Retinal pigment epithelial cell (primary cell): Measurements from ENCODE around the gene TMPRSS3.
"Not testable (repeated sequence)": the region's sequence is repeated elsewhere in the genome, so short reads cannot be mapped to it uniquely, and the experiment has no call there.

Source experiments
- DNase-seq: peaks from one replicate; pipeline ENCODE4 v3.0.0-alpha.2; 2010; ENCODE audit warnings: low read depth
- H3K4me3 ChIP-seq: 2 replicates; pipeline ENCODE4 v1.5.1; 2011; ENCODE audit warnings: mild to moderate bottlenecking, low read length, control low read depth, moderate library complexity
- TF ChIP-seq, protein P1 (sequence below): conservative IDR thresholded peaks from 2 replicates; pipeline ENCODE4 v1.5.1; 2011; ENCODE audit warnings: low read depth, low read length, control low read depth, inconsistent platforms

TMPRSS3 gene

DNA sequence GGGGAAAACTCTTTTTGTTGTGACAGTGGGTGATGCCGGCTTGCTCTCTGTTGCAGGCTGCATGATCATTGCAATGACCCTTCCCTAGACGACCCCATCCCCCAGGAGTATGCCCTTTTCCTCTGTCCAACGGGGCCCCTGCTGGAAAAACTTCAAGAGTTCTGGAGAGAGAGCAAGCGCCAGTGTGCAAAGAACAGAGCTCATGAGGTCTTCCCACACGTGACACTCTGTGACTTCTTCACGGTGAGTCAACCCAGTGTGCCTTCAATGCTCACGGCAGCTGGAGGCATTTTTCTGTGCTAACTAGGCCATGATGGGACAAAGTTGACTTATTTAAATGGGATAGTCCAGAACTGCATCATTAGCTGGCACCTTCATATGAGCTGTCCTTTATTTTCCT lies 13.5 kb upstream of the TMPRSS3 start:
- TF ChIP-seq, protein P1, sequence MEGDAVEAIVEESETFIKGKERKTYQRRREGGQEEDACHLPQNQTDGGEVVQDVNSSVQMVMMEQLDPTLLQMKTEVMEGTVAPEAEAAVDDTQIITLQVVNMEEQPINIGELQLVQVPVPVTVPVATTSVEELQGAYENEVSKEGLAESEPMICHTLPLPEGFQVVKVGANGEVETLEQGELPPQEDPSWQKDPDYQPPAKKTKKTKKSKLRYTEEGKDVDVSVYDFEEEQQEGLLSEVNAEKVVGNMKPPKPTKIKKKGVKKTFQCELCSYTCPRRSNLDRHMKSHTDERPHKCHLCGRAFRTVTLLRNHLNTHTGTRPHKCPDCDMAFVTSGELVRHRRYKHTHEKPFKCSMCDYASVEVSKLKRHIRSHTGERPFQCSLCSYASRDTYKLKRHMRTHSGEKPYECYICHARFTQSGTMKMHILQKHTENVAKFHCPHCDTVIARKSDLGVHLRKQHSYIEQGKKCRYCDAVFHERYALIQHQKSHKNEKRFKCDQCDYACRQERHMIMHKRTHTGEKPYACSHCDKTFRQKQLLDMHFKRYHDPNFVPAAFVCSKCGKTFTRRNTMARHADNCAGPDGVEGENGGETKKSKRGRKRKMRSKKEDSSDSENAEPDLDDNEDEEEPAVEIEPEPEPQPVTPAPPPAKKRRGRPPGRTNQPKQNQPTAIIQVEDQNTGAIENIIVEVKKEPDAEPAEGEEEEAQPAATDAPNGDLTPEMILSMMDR: no peak
- DNase-seq: no peak

DNA sequence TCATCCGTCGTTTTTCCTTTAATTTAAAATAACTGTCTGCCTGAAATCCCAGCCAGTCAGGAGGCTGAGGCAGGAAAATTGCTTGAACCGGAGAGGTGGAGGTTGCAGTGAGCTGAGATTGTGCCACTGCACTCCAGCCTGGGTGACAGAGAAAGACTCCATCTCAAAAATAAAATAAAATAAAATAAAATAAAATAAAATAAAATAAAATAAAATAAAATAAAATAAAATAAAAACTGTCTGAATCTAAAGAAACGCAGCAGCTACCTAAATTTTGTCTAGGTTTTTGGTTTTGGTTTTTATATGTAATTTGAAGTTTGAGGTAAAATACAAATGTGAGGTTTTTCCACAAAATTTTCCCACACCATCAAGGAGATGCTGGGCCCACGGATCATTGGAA lies 12.9 kb upstream of the TMPRSS3 start:
- DNase-seq, H3K4me3 ChIP-seq: not testable (repeated sequence)

More for the DNA sequence above, 13.5 kb upstream of the TMPRSS3 start:
- H3K4me3 ChIP-seq: no peak overlapping the region

DNA sequence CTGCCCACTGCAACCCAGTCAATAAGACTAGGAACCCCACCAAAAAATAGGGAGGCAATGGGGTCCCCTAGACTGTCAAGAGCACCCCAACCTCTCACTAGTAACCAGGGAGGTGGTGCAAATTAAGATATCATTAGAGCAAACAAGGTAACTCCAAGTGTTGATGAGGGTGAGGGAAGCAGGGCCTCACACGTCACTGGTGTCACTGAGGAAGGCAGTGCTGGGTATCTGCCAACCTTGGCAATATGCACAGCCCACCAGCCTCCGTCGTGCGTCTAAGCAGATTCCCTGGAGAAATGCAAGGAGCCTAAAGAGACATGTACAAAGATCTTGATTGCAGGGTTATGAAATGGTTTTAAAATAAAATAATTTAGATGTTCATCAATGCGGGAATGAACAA lies 11.6 kb upstream of the TMPRSS3 start:
- H3K4me3 ChIP-seq: no peak overlapping the region
- TF ChIP-seq, protein P1: no peak
- no peak for DNase-seq

DNA sequence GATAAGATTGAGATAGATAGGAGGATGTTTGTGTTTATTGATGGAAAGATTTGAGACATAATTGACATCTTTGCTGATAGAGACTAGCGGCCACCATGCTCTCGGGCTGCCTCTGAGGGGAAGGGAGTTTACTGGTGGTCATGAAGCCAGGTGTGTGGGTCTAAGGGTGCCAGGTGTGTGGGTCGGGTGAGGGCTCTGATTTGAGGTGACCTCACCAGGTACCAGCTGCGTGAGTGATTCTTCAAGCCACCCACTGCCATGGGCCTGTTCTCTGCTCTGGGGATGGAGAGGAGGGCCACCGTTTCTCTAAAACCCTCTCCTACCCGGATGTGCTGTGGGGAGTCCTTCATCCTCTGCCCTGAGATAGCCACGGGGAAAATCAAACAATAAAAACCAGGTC lies 11.0 kb upstream of the TMPRSS3 start:
- no peak overlapping the region for H3K4me3 ChIP-seq
- TF ChIP-seq, protein P1: no peak
- DNase-seq: no peak

DNA sequence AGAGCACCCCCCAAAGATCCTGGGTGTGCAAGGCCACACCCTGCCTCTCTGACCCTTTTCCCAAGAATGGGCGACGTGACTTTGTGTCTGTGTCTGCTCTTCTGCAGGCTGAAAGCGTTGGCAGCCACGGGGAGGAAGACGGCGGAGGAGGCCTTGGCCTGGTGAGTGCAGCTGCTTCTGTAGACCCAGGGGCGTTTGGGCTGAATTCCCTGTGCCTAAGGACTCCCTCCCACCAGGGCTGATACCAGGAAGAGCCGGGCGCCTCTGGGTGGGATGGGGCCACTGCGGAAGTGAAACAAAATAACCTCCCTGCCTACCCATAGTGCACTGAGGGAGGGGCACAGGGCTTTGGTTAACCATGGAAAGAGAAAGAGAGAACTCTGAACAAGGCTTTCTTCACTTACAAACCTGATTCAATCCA lies 10.4 kb upstream of the TMPRSS3 start:
- H3K4me3 ChIP-seq: no peak overlapping the region
- DNase-seq: no peak
- TF ChIP-seq, protein P1: no peak

DNA sequence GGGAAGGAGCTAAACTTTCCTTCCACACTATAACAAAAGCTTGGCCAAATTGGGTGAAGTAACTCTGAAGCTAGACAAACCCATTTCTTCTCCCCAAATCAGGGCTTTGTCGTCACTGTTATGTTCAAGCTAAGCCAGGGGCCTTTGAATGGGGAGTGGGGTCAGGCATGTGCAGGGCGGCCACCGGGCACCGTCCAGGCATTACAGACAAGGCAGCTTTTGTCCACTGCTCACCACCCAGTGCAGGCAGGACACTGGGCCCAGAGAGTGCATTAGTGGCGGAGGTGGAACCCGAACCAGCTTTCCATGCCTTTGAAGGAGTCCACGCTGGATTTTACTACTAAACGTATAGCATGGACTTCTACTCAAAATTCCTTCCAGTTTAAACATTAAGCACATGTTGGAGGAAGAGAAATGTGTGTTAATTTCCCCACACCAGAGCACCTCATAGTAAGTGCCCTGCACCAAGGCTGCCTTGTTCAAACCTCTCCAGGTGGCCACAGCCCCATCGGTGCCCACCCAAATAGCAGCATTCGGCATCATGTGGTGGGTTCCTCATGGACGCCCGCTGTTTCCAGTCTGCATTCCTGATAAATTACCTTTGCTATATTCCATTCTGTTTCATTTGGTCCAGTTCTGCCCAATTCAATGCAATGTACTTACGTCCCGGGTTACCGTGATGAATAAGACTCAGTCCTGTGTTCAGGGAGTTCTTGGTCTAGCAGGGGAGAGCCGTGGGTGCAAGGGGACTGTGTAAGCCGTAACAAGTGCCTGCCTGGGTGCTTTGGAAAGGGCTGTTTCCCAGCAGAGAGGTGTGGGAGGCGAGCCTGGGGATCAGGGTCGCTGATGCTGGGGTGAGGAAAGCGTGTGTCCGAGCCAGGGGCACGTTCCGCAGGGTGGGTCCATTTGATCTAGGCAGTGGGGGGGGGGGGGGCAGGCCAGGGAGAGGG lies 9.5 kb upstream of the TMPRSS3 start:
- no peak for DNase-seq
- H3K4me3 ChIP-seq: no peak overlapping the region
- TF ChIP-seq, protein P1: no peak

DNA sequence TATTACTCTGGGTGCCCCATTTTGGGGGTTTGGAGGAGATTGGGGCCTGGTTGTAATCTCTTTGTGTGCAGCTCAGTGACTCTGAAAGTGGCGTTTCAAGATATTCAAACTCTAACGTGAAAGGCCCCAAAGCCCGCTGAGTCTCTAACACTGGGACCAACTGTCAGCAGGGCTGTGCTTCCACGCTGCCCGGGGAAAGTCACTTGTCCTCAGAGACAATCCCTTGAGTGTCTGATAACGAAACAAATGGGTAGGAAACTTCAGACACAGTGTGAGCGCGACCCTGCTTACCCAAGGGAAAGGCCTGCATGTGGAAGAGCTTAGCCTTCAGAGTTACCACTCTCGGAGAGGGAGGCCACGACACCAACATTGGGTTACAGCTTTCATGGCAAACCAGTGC lies 8.7 kb upstream of the TMPRSS3 start:
- TF ChIP-seq, protein P1: no peak
- H3K4me3 ChIP-seq: no peak overlapping the region
- no peak for DNase-seq
